Activated naive CD4-positive, alpha-beta T cell treated with Interleukin-2 at 50 U/mL for 16 hours (primary cell): ENCODE measurements around the gene NRARP.
"Not testable (repeated sequence)": the region's sequence is repeated elsewhere in the genome, so short reads cannot be mapped to it uniquely, and the experiment has no call there.

Experiments
- DNase-seq: peaks from one replicate; pipeline ENCODE4 v3.0.0-alpha.2; 2020

The NRARP gene

GRCh38 chr9:137275588-137276472 lies 26.2 kb downstream of the NRARP start:
- no peak for DNase-seq

GRCh38 chr9:137275203-137275587 lies 26.9 kb downstream of the NRARP start:
- no peak for DNase-seq

- DNase-seq: no peak
Measured at GRCh38 chr9:137273611-137274320, 28.3 kb downstream of the NRARP start.

GRCh38 chr9:137273095-137273490 lies 29.0 kb downstream of the NRARP start:
- no peak for DNase-seq

- no peak for DNase-seq
Measured at GRCh38 chr9:137272241-137273094, 29.6 kb downstream of the NRARP start.

DNA sequence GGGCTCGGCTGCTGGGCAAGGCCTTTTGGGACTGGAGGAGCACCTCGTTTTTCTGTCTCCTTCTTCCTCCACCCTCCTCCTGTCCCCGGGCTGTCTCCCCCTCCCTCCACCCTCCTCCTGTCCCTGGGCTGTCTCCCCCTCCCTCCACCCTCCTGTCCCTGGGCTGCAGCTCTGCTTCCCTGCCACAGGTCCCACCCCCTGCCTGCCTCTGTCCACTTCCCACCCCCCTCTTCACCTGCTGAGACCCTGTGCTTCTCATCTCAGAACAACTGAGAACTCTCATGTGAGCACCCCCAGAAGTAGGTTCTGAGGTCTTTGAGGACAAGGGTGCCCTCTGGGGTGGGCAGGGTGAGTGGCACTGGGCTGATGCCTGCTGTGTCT lies 30.4 kb downstream of the NRARP start:
- DNase-seq: no peak

- DNase-seq: no peak
Measured at GRCh38 chr9:137270929-137271695, 31.0 kb downstream of the NRARP start.

DNA sequence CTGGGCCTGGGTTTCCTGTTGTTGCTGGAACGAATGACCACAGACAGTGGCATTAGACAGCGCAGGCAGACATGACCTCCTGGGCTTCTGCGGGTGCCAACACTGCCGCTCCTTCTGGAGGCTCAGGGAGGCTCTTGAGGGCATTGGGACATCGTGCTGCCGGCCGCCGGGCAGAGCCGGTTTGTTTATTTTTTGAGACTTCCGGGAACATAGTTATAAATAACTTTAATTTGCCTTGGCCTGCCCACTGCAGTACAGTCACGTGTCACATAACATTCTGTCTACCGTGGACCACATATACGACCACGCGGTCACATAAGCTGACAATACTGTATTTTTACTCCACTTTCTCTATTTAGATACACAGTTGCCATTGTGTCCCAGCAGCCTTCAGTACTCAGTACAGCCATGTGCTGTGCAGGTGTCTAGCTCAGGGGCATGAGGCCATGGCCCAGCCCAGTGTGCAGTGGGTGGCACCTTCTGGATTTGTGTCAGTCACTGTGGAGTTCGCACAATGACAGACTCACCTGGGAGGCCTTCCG lies 32.8 kb downstream of the NRARP start:
- no peak for DNase-seq

DNA sequence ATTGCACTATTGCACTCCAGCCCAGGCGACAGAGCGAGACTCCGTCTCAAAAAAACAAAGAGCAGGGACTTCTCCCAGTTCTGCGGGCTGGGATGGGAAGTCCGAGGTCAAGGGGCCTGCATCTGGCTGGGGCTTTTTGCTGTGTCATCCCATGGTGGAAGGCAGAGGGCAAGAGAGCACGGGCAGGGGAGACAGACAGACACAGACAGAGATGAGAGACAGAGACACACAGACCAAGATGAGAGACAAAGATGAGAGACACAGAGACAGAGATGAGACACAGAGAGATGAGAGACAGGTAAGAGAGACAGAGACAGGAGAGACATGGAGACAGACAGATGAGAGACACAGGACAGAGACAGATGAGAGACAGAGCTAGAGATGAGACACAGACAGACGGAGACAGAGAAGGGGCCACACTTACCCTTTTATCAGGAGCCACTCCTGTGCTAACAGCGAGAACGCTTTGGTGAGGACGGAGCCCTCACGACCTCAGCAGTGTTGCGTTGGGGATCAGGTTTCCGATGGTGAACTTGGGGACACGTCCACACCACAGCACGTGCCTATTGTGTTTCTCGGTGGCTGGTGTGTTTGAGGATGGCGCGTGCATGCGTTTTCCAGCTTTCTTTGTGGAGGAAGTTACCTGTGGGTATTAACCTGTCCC lies 33.4 kb downstream of the NRARP start:
- DNase-seq: no peak

- no peak for DNase-seq
Measured at GRCh38 chr9:137267933-137268355, 34.1 kb downstream of the NRARP start.

DNA sequence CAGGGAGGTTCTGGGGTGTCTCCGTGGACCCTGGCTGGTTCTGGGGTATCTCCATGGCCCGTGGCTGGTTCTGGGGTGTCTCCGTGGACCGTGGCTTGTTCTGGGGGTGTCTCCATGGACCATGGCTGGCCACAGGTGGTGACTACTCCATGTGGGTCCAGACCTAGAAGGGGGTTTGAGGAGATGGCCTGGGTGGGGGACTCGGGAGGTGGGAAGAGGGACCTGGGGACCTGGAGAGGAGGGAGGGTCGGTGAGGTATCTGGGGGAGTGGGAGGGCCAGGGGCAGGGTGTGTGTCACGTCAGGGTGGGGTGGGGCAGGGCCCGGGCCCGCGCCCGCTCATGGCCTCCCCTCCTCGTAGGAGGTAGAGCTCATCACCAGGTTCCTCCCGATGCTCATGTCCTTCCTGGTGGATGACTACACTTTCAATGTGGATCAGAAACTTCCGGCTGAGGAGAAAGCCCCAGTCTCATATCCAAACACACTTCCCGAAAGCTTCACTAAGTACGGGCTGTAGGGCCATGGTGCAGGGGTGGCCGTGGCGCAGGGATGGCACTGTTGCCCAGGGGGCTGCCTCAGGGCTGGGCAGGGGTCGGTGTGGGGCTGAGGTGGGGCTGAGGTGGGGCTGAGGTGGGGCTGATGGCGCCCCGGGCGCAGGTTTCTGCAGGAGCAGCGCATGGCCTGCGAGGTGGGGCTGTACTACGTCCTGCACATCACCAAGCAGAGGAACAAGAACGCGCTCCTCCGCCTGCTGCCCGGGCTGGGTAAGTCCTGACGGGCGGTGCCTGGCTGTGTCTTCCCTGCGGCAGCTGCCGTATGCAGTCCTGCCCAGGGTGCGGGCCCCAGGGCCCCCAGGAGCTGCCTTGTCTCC lies 35.3 kb downstream of the NRARP start:
- no peak for DNase-seq

DNA sequence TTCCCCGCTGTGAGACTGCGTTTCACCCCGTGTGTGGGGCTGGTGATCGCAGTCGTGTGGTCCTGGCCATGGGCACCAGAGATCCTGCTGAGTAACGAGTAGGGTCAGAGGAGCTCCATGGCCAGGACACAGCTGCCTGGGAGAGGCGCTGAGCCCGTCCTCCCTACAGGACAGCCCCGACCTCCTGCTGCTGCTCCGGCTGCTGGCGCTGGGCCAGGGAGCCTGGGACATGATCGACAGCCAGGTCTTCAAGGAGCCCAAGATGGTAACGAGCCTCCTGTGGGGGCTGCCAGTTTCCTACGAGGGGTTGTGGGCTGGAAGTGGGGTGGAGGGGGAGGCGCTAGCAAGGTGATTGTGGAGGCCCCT lies 35.9 kb downstream of the NRARP start:
- no peak for DNase-seq

DNA sequence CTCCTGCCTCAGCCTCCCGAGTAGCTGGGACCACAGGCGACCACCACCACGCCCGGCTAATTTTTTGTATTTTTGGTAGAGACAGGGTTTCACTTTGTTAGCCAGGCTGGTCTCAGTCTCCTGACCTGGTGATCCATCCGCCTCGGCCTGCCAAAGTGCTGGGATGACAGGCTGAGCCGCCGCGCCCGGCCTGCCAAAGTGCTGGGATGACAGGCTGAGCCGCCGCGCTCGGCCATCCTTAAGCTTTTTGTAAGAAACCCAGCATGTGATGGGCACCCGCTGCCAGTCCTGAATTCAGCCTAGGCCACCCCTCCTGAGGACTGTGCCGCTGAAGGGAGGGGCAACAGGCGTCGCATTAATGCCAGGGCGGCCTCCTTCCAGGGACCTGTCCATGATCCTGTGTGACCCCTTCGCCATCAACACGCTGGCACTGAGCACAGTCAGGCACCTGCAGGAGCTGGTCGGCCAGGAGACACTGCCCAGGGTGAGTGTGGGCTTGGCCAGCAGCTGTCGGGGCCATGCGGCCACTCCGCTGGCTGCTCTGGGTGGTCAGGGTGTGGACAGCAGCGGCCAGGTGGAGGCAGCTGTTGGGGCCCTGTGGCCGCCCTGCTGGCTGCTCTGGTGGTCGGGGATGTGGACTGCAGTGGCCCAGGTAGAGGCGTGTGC lies 36.4 kb downstream of the NRARP start:
- DNase-seq: no peak

DNA sequence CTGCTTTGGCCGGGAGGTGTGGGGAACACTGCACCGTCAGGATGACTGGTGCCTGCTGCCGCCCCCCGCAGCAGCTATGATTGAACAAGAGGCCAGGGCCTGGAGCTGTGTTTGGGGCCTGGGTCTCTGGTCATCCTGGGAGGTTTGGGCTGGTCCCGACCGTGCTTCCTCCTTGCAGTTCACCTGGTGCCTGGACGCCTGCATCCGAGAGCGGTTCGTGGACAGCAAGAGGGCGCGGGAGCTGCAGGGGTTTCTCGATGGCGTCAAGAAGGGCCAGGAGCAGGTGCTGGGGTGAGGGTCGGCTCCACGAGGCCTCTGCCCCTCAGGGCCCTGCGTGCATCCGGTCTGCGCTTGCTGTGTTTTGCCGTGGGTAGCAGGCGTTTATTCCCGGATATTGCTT lies 38.0 kb downstream of the NRARP start:
- DNase-seq: no peak

DNA sequence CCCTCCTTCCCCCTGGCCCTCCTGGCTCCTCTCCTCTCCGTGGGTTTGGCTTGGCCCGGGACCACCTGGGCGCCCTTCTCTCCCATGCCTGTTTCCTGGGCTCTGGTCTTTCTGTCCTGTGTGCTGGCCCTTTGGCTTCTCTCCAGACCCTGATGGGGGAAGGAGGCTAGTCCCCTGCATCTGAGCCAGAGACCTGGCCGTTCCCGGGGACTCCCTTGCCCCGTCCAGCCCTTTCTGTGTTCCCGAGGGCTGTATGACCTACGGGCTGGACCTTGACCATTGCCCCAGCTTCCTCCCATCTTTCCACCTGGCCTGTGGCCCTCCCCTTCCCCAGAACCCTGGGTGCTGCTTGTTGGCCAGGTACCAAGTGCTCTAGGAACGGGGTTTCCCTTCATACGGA lies 38.6 kb downstream of the NRARP start:
- no peak for DNase-seq

- DNase-seq: no peak
Measured at GRCh38 chr9:137262909-137263285, 39.2 kb downstream of the NRARP start.

- DNase-seq: not testable (repeated sequence)
Measured at GRCh38 chr9:137262173-137262908, 39.7 kb downstream of the NRARP start.

- no peak for DNase-seq
Measured at GRCh38 chr9:137256856-137257255, 45.2 kb downstream of the NRARP start.

DNA sequence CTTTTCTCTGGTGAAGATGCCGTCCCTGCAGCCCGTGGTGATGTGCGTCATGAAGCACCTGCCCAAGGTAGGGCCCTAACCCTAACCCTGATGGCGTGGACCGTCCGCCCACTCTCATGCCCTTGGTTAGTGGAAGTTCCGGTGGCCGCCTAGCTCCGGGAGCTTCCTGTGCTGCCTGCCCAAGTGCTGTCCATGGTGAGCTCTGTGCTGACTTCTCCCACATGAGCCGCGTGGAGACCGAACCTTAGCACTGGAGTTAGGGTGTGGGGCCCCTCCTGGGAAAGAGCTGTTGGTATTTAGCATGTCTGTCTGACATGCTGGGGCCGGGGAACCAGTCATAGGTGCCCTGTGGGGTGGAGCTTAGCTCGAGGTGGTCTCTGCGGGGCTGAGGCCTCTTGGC lies 45.7 kb downstream of the NRARP start:
- no peak for DNase-seq
